B cell (primary cell): ENCODE results near the gene PPP1R27. TPM values are rescaled to one million over a fixed set of nuclear protein-coding genes. Genes with fewer than 3 reads are reported as not detected.

ENCODE experiments used
- ATAC-seq: fragments of 200-7000 bp; cut with Tn5 transposase; one replicate; pipeline ENCODE4 v1.10.0; 2021; ENCODE audit warnings: low read depth, mild to moderate bottlenecking, moderate number of reproducible peaks, moderate library complexity
- CTCF ChIA-PET: fragments of 350-600 bp; sonication (Branson Sonifier 250); formaldehyde crosslinking; loops from one replicate; lab custom pipeline; 2021; ENCODE audit warnings: antibody characterized with exemption, inconsistent platforms; lab: Charles Lee
- POLR2A ChIA-PET: fragments of 350-600 bp; sonication (Branson Sonifier 250); formaldehyde crosslinking; loops from one replicate; lab custom pipeline; 2021; ENCODE audit warnings: antibody characterized with exemption; lab: Charles Lee
- DNase-seq: peaks from one replicate; pipeline ENCODE4 v3.0.0; 2013
- H2AFZ ChIP-seq: 2 replicates; pipeline ENCODE4 v1.6.1; 2012; ENCODE audit warnings: mild to moderate bottlenecking, low read depth, low read length; ENCODE audit not compliant: insufficient read depth, poor library complexity, severe bottlenecking
- H3K27ac ChIP-seq, 2 donors: 1 replicate in 1 of 2; 2 replicates in 1 of 2; pipeline ENCODE4 v1.5.1; 2012 to 2013; ENCODE audit warnings: low read length in 2 of 2, mild to moderate bottlenecking in 2 of 2, moderate library complexity in 1 of 2
- H3K27me3 ChIP-seq, 4 experiments: fragments of 200-600 bp in 1 of 4; sonication (generic) in 1 of 4; replicated peaks in 1 of 4; 1 replicate in 2 of 4; 2 replicates in 2 of 4; pipeline versions ENCODE4 v1.6.1 to v1.7.0; 2013 to 2016; ENCODE audit warnings: low read length in 3 of 4, mild to moderate bottlenecking in 2 of 4, mixed read lengths in 1 of 4, moderate library complexity in 1 of 4; ENCODE audit not compliant: insufficient read depth in 4 of 4, control insufficient read depth in 3 of 4; ENCODE audit errors: control extremely low read depth in 1 of 4
- H3K36me3 ChIP-seq, 2 experiments: replicated peaks in 1 of 2; 1 replicate in 1 of 2; 2 replicates in 1 of 2; pipeline versions ENCODE4 v1.6.1 to v1.7.1; 2013; ENCODE audit warnings: low read length in 1 of 2; ENCODE audit not compliant: insufficient read depth in 2 of 2, control insufficient read depth in 1 of 2; ENCODE audit errors: control extremely low read depth in 1 of 2, extremely low read depth in 1 of 2
- H3K4me1 ChIP-seq, 2 donors: fragments of 200-600 bp in 1 of 2; sonication (generic) in 1 of 2; 1 replicate in 1 of 2; 2 replicates in 1 of 2; pipeline versions ENCODE4 v1.5.1 to v1.6.1; 2013 to 2017; ENCODE audit warnings: low read length in 2 of 2; ENCODE audit not compliant: control insufficient read depth in 2 of 2, insufficient read depth in 2 of 2
- H3K4me2 ChIP-seq: replicated peaks from 2 replicates; pipeline ENCODE3; 2012; ENCODE audit warnings: mild to moderate bottlenecking, low read depth, low read length; ENCODE audit not compliant: poor library complexity, severe bottlenecking
- H3K4me3 ChIP-seq, 5 experiments: fragments of 200-600 bp in 1 of 5; sonication (generic) in 1 of 5; 1 replicate in 3 of 5; 2 replicates in 2 of 5; pipeline versions ENCODE4 v1.5.1 to v1.7.0; 2011 to 2016; ENCODE audit warnings: low read length in 4 of 5, mild to moderate bottlenecking in 4 of 5, low read depth in 2 of 5, control low read depth in 1 of 5, moderate library complexity in 1 of 5; ENCODE audit not compliant: insufficient read depth in 1 of 5; ENCODE audit errors: control extremely low read depth in 1 of 5, extremely low read depth in 1 of 5
- H3K79me2 ChIP-seq: fragments of 200-600 bp; sonication (generic); one replicate; pipeline ENCODE4 v1.6.0; 2016; ENCODE audit warnings: low read length; ENCODE audit not compliant: control insufficient read depth, insufficient read depth
- H3K9ac ChIP-seq: fragments of 200-600 bp; sonication (generic); 2 replicates; pipeline ENCODE4 v1.6.1; 2017; ENCODE audit warnings: mild to moderate bottlenecking, low read length, moderate library complexity
- H3K9me3 ChIP-seq, 3 donors: one replicate each; pipeline versions ENCODE4 v1.6.1 to v1.7.1; 2013; ENCODE audit warnings: low read length in 2 of 3; ENCODE audit not compliant: control insufficient read depth in 2 of 3, insufficient read depth in 1 of 3; ENCODE audit errors: control extremely low read depth in 1 of 3
- H4K20me1 ChIP-seq: 2 replicates; pipeline ENCODE4 v1.6.0; 2012; ENCODE audit warnings: mild to moderate bottlenecking, low read length; ENCODE audit not compliant: insufficient read depth, control insufficient read depth, poor library complexity, severe bottlenecking
- H3K27ac Mint-ChIP-seq: one replicate; pipeline ENCODE4 v1.8.0; 2021; ENCODE audit warnings: mixed read lengths
- H3K27me3 Mint-ChIP-seq: one replicate; pipeline ENCODE4 v1.8.0; 2021; ENCODE audit warnings: mixed read lengths
- H3K4me1 Mint-ChIP-seq: one replicate; pipeline ENCODE4 v1.8.0; 2021; ENCODE audit warnings: mixed read lengths
- H3K4me3 Mint-ChIP-seq: one replicate; pipeline ENCODE4 v1.8.0; 2021; ENCODE audit warnings: mixed read lengths
- H3K9me3 Mint-ChIP-seq: one replicate; pipeline ENCODE4 v1.8.0; 2022; ENCODE audit warnings: mixed read lengths; ENCODE audit not compliant: insufficient read depth
- EZH2 ChIP-seq: IDR thresholded peaks from 2 replicates; pipeline ENCODE4 v1.6.1; 2012; ENCODE audit warnings: borderline replicate concordance, low read depth, mild to moderate bottlenecking, moderate library complexity, low read length; ENCODE audit not compliant: insufficient read depth, poor library complexity, severe bottlenecking
- WGBS: methylation state at CpG from one replicate; pipeline ENCODE4 v1.1.5; 2013; ENCODE audit warnings: missing lambda C conversion rate; ENCODE audit not compliant: insufficient coverage; 5-methylcytosine and 5-hydroxymethylcytosine counted together
- intact Hi-C: fragments of 100-400 bp; cut with micrococcal nuclease; formaldehyde crosslinking; loops from one replicate; pipeline ENCODE4 v1.10.0; 2022
- polyA plus RNA-seq: library from polyadenylated mRNA; depleted of rRNA; stranded (reverse); fragments of >200 nt; gene quantifications from 2 replicates; pipeline ENCODE4 v1.2.3, GENCODE V29; 2012
- total RNA-seq, 2 donors: library from RNA; stranded (reverse); fragments of 120-200 nt in 1 of 2; gene quantifications; 1 replicate in 1 of 2; 2 replicates in 1 of 2; pipeline versions ENCODE4 v1.2.3 to v1.2.4, GENCODE V29; 2013 to 2022
- TF ChIP-seq, protein P1 (sequence below): fragments of 200-600 bp; IDR thresholded peaks from one replicate; pipeline ENCODE4 v1.8.0; 2022; ENCODE audit warnings: antibody characterized with exemption, mild to moderate bottlenecking

PPP1R27 gene
- total and polyA plus RNA-seq, 2 donors (not counting 1 experiment from before 2014, with no cell fraction given): not detected

- Mint-ChIP-seq H3K9me3 (no peaks in the 10 kb centered on the region), H3K27ac (no peak overlapping the region), H3K4me3 (no peak overlapping the region), H3K27me3 (peaks cover 12% of the 10 kb centered on the region), H3K4me1 (no peaks in the 10 kb centered on the region)
- Histone ChIP-seq H3K27ac (no peak overlapping the region), H3K9ac (no peak overlapping the region), H3K4me3 (no peak overlapping the region), H3K4me1 (no peaks in the 10 kb centered on the region), H3K79me2 (no peaks in the 10 kb centered on the region), H2AFZ (no peak overlapping the region), H3K27me3 (peaks cover 0 to 16% (median under 1%) of the 10 kb centered on the region in 4 experiments), H4K20me1 (no peaks in the 10 kb centered on the region), H3K9me3 (peaks cover 0 to 3% (median 0%) of the 10 kb centered on the region in 3 donors), H3K36me3 (no peaks in the 10 kb centered on the region), H3K4me2 (no peak overlapping the region)
- TF ChIP-seq, protein P1, sequence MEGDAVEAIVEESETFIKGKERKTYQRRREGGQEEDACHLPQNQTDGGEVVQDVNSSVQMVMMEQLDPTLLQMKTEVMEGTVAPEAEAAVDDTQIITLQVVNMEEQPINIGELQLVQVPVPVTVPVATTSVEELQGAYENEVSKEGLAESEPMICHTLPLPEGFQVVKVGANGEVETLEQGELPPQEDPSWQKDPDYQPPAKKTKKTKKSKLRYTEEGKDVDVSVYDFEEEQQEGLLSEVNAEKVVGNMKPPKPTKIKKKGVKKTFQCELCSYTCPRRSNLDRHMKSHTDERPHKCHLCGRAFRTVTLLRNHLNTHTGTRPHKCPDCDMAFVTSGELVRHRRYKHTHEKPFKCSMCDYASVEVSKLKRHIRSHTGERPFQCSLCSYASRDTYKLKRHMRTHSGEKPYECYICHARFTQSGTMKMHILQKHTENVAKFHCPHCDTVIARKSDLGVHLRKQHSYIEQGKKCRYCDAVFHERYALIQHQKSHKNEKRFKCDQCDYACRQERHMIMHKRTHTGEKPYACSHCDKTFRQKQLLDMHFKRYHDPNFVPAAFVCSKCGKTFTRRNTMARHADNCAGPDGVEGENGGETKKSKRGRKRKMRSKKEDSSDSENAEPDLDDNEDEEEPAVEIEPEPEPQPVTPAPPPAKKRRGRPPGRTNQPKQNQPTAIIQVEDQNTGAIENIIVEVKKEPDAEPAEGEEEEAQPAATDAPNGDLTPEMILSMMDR: no peak
- TF ChIP-seq EZH2: no peak
- DNase-seq (no peak), ATAC-seq (no peak)
- intact Hi-C loops: no loop called here
- POLR2A ChIA-PET: no interaction called here
- 90% methylated on average over 39 of the region's 42 CpGs for WGBS
- CTCF ChIA-PET: no interaction called here
Measured at GRCh38 chr17:81810892-81811704, 23.8 kb downstream of the PPP1R27 start.

GRCh38 chr17:81810476-81810875, 24.4 kb downstream of the PPP1R27 start:
- Histone ChIP-seq H3K4me1 (no peaks in the 10 kb centered on the region), H3K79me2 (no peaks in the 10 kb centered on the region), H3K36me3 (no peaks in the 10 kb centered on the region), H3K4me2 (no peak overlapping the region), H4K20me1 (no peaks in the 10 kb centered on the region), H3K9ac (no peak overlapping the region), H2AFZ (no peak overlapping the region), H3K4me3 (no peak overlapping the region), H3K27me3 (peaks cover 0 to 22% (median 3%) of the 10 kb centered on the region in 4 experiments), H3K9me3 (peaks cover 0 to 3% (median 0%) of the 10 kb centered on the region in 3 donors), H3K27ac (no peak overlapping the region)
- ATAC-seq (no peak), DNase-seq (no peak)
- no peaks in the 10 kb centered on the region for H3K9me3 Mint-ChIP-seq
- intact Hi-C loops: no loop called here
- WGBS: 97% methylated on average over 3 of the region's 8 CpGs
- H3K4me3 Mint-ChIP-seq: no peak overlapping the region
- H3K27me3 Mint-ChIP-seq: peaks cover 11% of the 10 kb centered on the region
- no peak overlapping the region for H3K27ac Mint-ChIP-seq
- ChIA-PET POLR2A (no interaction called here), CTCF (no interaction called here)
- no peaks in the 10 kb centered on the region for H3K4me1 Mint-ChIP-seq
- no peak for TF ChIP-seq EZH2
- TF ChIP-seq, protein P1: no peak
